Right lobe of liver (tissue), 6 donors: Measurements from ENCODE around the gene ELMO1. TPM values are rescaled to one million over a fixed set of nuclear protein-coding genes. Genes with fewer than 3 reads are reported as not detected.
A peak's percentile ranks its signal among the peaks of the same experiment; 100 is the strongest.

Experiments
- ATAC-seq, 4 donors: fragments of 200-7000 bp; cut with Tn5 transposase; one replicate each; pipeline ENCODE4 v1.9.1; 2020; ENCODE audit warnings: mild to moderate bottlenecking in 4 of 4, moderate library complexity in 4 of 4
- DNase-seq, 3 donors: peaks; one replicate each; pipeline ENCODE4 v3.0.0-alpha.2; 2020
- H3K27ac ChIP-seq, 3 donors: fragments of 200-600 bp; one replicate each; pipeline ENCODE4 v1.8.0; 2022
- H3K27me3 ChIP-seq, 2 donors: fragments of 200-600 bp; one replicate each; pipeline ENCODE4 v1.8.0; 2022
- H3K36me3 ChIP-seq, 4 donors: fragments of 200-600 bp; sonication (generic) in 1 of 4; one replicate each; pipeline versions ENCODE4 v1.5.1 to v1.8.0; 2017 to 2022; ENCODE audit warnings: control low read depth in 1 of 4
- H3K4me1 ChIP-seq, 4 donors: fragments of 200-600 bp; sonication (generic) in 1 of 4; one replicate each; pipeline versions ENCODE4 v1.5.1 to v1.8.0; 2017 to 2022; ENCODE audit warnings: control low read depth in 1 of 4
- H3K4me3 ChIP-seq, 3 donors: fragments of 200-600 bp; one replicate each; pipeline ENCODE4 v1.8.0; 2022
- H3K9me3 ChIP-seq, 4 donors: fragments of 200-600 bp; sonication (generic) in 1 of 4; one replicate each; pipeline versions ENCODE4 v1.5.1 to v1.8.0; 2017 to 2022; ENCODE audit warnings: control low read depth in 1 of 4
- CTCF ChIP-seq, 4 donors: fragments of 200-600 bp in 3 of 4; fragments of 450-650 bp in 1 of 4; IDR thresholded peaks; one replicate each; pipeline versions ENCODE4 v1.5.1 to v1.8.0; 2016 to 2022; ENCODE audit warnings: antibody characterized with exemption in 4 of 4, mild to moderate bottlenecking in 2 of 4
- POLR2A ChIP-seq: fragments of 450-650 bp; IDR thresholded peaks from one replicate; pipeline ENCODE4 v1.6.1; 2017; ENCODE audit warnings: antibody characterized with exemption, mild to moderate bottlenecking
- WGBS: methylation state at CpG from one replicate; pipeline ENCODE4 v1.1.6; 2018; ENCODE audit warnings: low coverage, low lambda C conversion rate; ENCODE audit not compliant: insufficient coverage; ENCODE audit errors: missing lambda C conversion rate; 5-methylcytosine and 5-hydroxymethylcytosine counted together
- intact Hi-C, 2 donors: fragments of 100-400 bp; cut with DNase I; formaldehyde crosslinking; loops; one replicate each; pipeline versions ENCODE4 v1.11.2 to v1.14.1; 2022
- total RNA-seq, 6 experiments: library from RNA; depleted of rRNA in 2 of 6; stranded (reverse); fragments of >200 nt in 2 of 6; fragmentation: NEBNext Ultra II Directional in 3 of 6; extraction: Animal tissue kit (Norgen Biotek cat#: 25700) in 3 of 6; gene quantifications; one replicate each; pipeline versions ENCODE4 v1.1.0 to v1.2.4, GENCODE V29; 2016 to 2023
- donor health status: DM: no; HTN: yes; CAD: no.
- donor health status: DM: no; HTN: no; CAD: no.
- donor health status: DM: no; HTN: no; CAD: no.
- donor health status: DM: no; HTN: yes; CAD: no.
- donor health status: DM: no; HTN: yes; CAD: no.

Gene ELMO1
- total RNA-seq, 6 experiments from 2014 or later = 18.4 to 55.4 (median 25.1) TPM

DNA sequence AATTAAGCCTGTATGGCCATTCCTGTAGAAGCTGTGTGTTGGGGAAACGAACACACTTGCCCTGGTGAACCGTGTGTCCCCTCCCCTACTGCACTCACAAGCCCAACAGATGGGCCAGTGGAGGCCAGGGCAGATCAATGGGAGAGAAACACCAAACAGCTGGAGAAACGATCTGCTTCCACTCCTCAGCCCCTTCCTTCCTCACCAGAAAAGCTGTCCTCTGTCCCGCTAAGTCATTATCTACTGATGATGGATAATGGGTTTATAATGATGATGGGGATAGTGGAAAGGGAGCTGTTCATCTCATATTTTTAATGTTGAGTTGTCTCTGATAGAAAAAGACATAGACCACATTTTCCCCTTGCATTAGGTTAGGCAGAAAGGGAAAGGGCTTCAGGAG lies 99.7 kb downstream of the ELMO1 start:
- Histone ChIP-seq H3K27ac (no peak overlapping the region), H3K27me3 (no peaks in the 10 kb centered on the region), H3K9me3 (no peaks in the 10 kb centered on the region), H3K36me3 (no peaks in the 10 kb centered on the region), H3K4me3 (no peak overlapping the region), H3K4me1 (peaks cover 0 to 1% (median 0%) of the 10 kb centered on the region in 4 donors)
- ATAC-seq (no peak), DNase-seq (no peak)
- intact Hi-C loops = no loop called here
- no peak for TF ChIP-seq POLR2A
- TF ChIP-seq CTCF (IDR thresholded peaks at IDR 0.05) = no peak
- 56% methylated on average over 2 of the region's 4 CpGs for WGBS

- Histone ChIP-seq H3K27me3 (no peaks in the 10 kb centered on the region), H3K36me3 (peaks cover 0 to 3% (median 0%) of the 10 kb centered on the region in 4 donors), H3K9me3 (no peaks in the 10 kb centered on the region), H3K27ac (no peak overlapping the region), H3K4me3 (no peak overlapping the region), H3K4me1 (no peaks in the 10 kb centered on the region)
- 71% methylated on average over 2 of the region's 3 CpGs for WGBS
- intact Hi-C loops = no loop called here
- TF ChIP-seq POLR2A (no peak), CTCF (IDR thresholded peaks at IDR 0.05) (no peak)
- no peak for DNase-seq
- ATAC-seq = no peak
These were observed 101.9 kb downstream of the ELMO1 start for GRCh38 chr7:37346761-37347160.

GRCh38 chr7:37344886-37345579 lies 103.6 kb downstream of the ELMO1 start:
- WGBS = 42% methylated on average over 8 of the region's 9 CpGs

GRCh38 chr7:37342688-37343471 lies 105.8 kb downstream of the ELMO1 start:
- ATAC-seq = peak; percentile 45 to 63 (median 59)
- Histone ChIP-seq H3K9me3 (no peaks in the 10 kb centered on the region), H3K36me3 (peaks cover 0 to 7% (median 0%) of the 10 kb centered on the region in 4 donors), H3K27ac (peak overlapping the region in 2 of 3 donors; percentile 11 to 33), H3K4me3 (no peak overlapping the region), H3K27me3 (no peaks in the 10 kb centered on the region), H3K4me1 (no peaks in the 10 kb centered on the region)
- DNase-seq = peak in 1 of 3 donors; percentile 58
- WGBS = 50% methylated on average over 3 of the region's 16 CpGs
- intact Hi-C loops = no loop called here
- no peak for TF ChIP-seq CTCF (IDR thresholded peaks at IDR 0.05)
- TF ChIP-seq POLR2A = no peak

More at GRCh38 chr7:37344886-37345579, 103.6 kb downstream of the ELMO1 start:
- no peak overlapping the region for H3K4me3 ChIP-seq
- intact Hi-C loops = no loop called here
- TF ChIP-seq CTCF (IDR thresholded peaks at IDR 0.05) (no peak), POLR2A (no peak)
- ATAC-seq = peak in 1 of 4 donors; percentile 36
- H3K27me3 ChIP-seq = no peaks in the 10 kb centered on the region
- DNase-seq = no peak
- no peaks in the 10 kb centered on the region for H3K9me3 ChIP-seq
- H3K4me1 ChIP-seq = no peaks in the 10 kb centered on the region
- no peak overlapping the region for H3K27ac ChIP-seq
- H3K36me3 ChIP-seq = peaks cover 0 to 7% (median 0%) of the 10 kb centered on the region in 4 donors
